Lower lobe of right lung (tissue), 2 donors: ENCODE measurements around the gene PROK1. TPM values are rescaled to one million over a fixed set of nuclear protein-coding genes. Genes with fewer than 3 reads are reported as not detected.

Experiments
- ATAC-seq, 2 donors: fragments of 200-7000 bp; cut with Tn5 transposase; one replicate each; pipeline ENCODE4 v1.9.1; 2020 to 2022; ENCODE audit warnings: mild to moderate bottlenecking in 2 of 2, moderate library complexity in 2 of 2
- DNase-seq: peaks from one replicate; pipeline ENCODE4 v3.0.0-alpha.2; 2020
- H3K27ac ChIP-seq: fragments of 200-600 bp; one replicate; pipeline ENCODE4 v1.8.0; 2022
- H3K27me3 ChIP-seq: fragments of 200-600 bp; one replicate; pipeline ENCODE4 v1.8.0; 2022; ENCODE audit warnings: low read depth
- H3K36me3 ChIP-seq: fragments of 200-600 bp; one replicate; pipeline ENCODE4 v1.8.0; 2022; ENCODE audit warnings: mild to moderate bottlenecking
- H3K4me1 ChIP-seq: fragments of 200-600 bp; one replicate; pipeline ENCODE4 v1.8.0; 2022
- H3K4me3 ChIP-seq: fragments of 200-600 bp; one replicate; pipeline ENCODE4 v1.8.0; 2022; ENCODE audit warnings: mild to moderate bottlenecking
- H3K9me3 ChIP-seq: fragments of 200-600 bp; one replicate; pipeline ENCODE4 v1.8.0; 2022
- CTCF ChIP-seq: fragments of 200-600 bp; IDR thresholded peaks from one replicate; pipeline ENCODE4 v1.8.0; 2022; ENCODE audit warnings: antibody characterized with exemption, mild to moderate bottlenecking
- intact Hi-C: fragments of 100-400 bp; cut with DNase I; formaldehyde crosslinking; loops from one replicate; pipeline ENCODE4 v1.11.0; 2022
- total RNA-seq: library from RNA; stranded (reverse); fragmentation: NEBNext Ultra II Directional; extraction: Animal tissue kit (Norgen Biotek cat#: 25700); gene quantifications from one replicate; pipeline ENCODE4 v1.2.1, GENCODE V29; 2021
- donor health status: DM: no; HTN: yes; CAD: no; lungs with severe emphysema.

Gene PROK1
- total RNA-seq, 1 donor from 2014 or later, result not detected

GRCh38 chr1:110449661-110450651 lies 993 bp upstream of the PROK1 start:
- Histone ChIP-seq H3K4me3 (no peak overlapping the region), H3K27ac (no peak overlapping the region), H3K9me3 (no peaks in the 10 kb centered on the region), H3K27me3 (no peaks in the 10 kb centered on the region), H3K36me3 (no peaks in the 10 kb centered on the region), H3K4me1 (no peaks in the 10 kb centered on the region)
- intact Hi-C loops, result no loop called here
- no peak for ATAC-seq
- DNase-seq, result no peak
- no peak for TF ChIP-seq CTCF

GRCh38 chr1:110452330-110452729 lies 1.4 kb downstream of the PROK1 start:
- H3K9me3 ChIP-seq, result no peaks in the 10 kb centered on the region
- TF ChIP-seq CTCF, result no peak
- H3K4me1 ChIP-seq, result no peaks in the 10 kb centered on the region
- no peak overlapping the region for H3K27ac ChIP-seq
- no peak for DNase-seq
- no peak overlapping the region for H3K4me3 ChIP-seq
- H3K27me3 ChIP-seq, result no peaks in the 10 kb centered on the region
- ATAC-seq, result no peak
- intact Hi-C loops, result no loop called here
- no peaks in the 10 kb centered on the region for H3K36me3 ChIP-seq

- Histone ChIP-seq H3K4me3 (no peak overlapping the region), H3K27ac (no peak overlapping the region), H3K27me3 (no peaks in the 10 kb centered on the region), H3K4me1 (no peaks in the 10 kb centered on the region), H3K36me3 (no peaks in the 10 kb centered on the region), H3K9me3 (no peaks in the 10 kb centered on the region)
- intact Hi-C loops, result no loop called here
- DNase-seq (no peak), ATAC-seq (peak in 1 of 2 donors; percentile 14)
- TF ChIP-seq CTCF, result no peak
These were observed 2.9 kb downstream of the PROK1 start for GRCh38 chr1:110453829-110454228.

- H3K4me3 ChIP-seq, result no peak overlapping the region
- intact Hi-C loops, result no loop called here
- H3K9me3 ChIP-seq, result no peaks in the 10 kb centered on the region
- H3K4me1 ChIP-seq, result no peaks in the 10 kb centered on the region
- ATAC-seq (no peak), DNase-seq (no peak)
- no peak overlapping the region for H3K27ac ChIP-seq
- no peak for TF ChIP-seq CTCF
- no peaks in the 10 kb centered on the region for H3K27me3 ChIP-seq
- no peaks in the 10 kb centered on the region for H3K36me3 ChIP-seq
These were observed 3.4 kb downstream of the PROK1 start for GRCh38 chr1:110454328-110454727.

- no peaks in the 10 kb centered on the region for H3K9me3 ChIP-seq
- no peaks in the 10 kb centered on the region for H3K4me1 ChIP-seq
- ATAC-seq, result no peak
- no peak overlapping the region for H3K27ac ChIP-seq
- H3K4me3 ChIP-seq, result no peak overlapping the region
- no peaks in the 10 kb centered on the region for H3K36me3 ChIP-seq
- H3K27me3 ChIP-seq, result no peaks in the 10 kb centered on the region
- DNase-seq, result no peak
- TF ChIP-seq CTCF, result no peak
- intact Hi-C loops, result no loop called here
These were observed 4.2 kb downstream of the PROK1 start for GRCh38 chr1:110455151-110455550.
